ENCODE data around the gene PLEKHA6.
"Not testable (repeated sequence)": the region's sequence is repeated elsewhere in the genome, so short reads cannot be mapped to it uniquely, and the experiment has no call there.

PLEKHA6 gene

GRCh38 chr1:204242920-204243319, 116.8 kb downstream of the PLEKHA6 start:
- no peak for DNase-seq (ENCODE audit: low read depth in 2 of 2, low spot score in 1 of 2)

- no peak for DNase-seq (ENCODE audit: low read depth in 2 of 2, low spot score in 1 of 2)
Measured at GRCh38 chr1:204241914-204242313, 117.8 kb downstream of the PLEKHA6 start.

- DNase-seq (ENCODE audit: low read depth in 2 of 2, low spot score in 1 of 2): no peak
Measured at GRCh38 chr1:204241050-204241449, 118.7 kb downstream of the PLEKHA6 start.

GRCh38 chr1:204240233-204240632, 119.5 kb downstream of the PLEKHA6 start:
- no peak for DNase-seq (ENCODE audit: low read depth in 2 of 2, low spot score in 1 of 2)

- DNase-seq (ENCODE audit: low read depth in 2 of 2, low spot score in 1 of 2): not testable (repeated sequence)
Measured at GRCh38 chr1:204239401-204239800, 120.3 kb downstream of the PLEKHA6 start.

GRCh38 chr1:204238520-204238919, 121.2 kb downstream of the PLEKHA6 start:
- DNase-seq (ENCODE audit: low read depth in 2 of 2, low spot score in 1 of 2): not testable (repeated sequence)

GRCh38 chr1:204237515-204237914, 122.2 kb downstream of the PLEKHA6 start:
- DNase-seq (ENCODE audit: low read depth in 2 of 2, low spot score in 1 of 2): not testable (repeated sequence)

- DNase-seq (ENCODE audit: low read depth in 2 of 2, low spot score in 1 of 2): no peak
Measured at GRCh38 chr1:204232526-204232925, 127.2 kb downstream of the PLEKHA6 start.

- no peak for DNase-seq (ENCODE audit: low read depth in 2 of 2, low spot score in 1 of 2)
Measured at GRCh38 chr1:204230211-204230610, 129.5 kb downstream of the PLEKHA6 start.

GRCh38 chr1:204228896-204229295, 130.8 kb downstream of the PLEKHA6 start:
- no peak for DNase-seq (ENCODE audit: low read depth in 2 of 2, low spot score in 1 of 2)

- DNase-seq (ENCODE audit: low read depth in 2 of 2, low spot score in 1 of 2): no peak
Measured at GRCh38 chr1:204227996-204228785, 131.5 kb downstream of the PLEKHA6 start.

- no peak for DNase-seq (ENCODE audit: low read depth in 2 of 2, low spot score in 1 of 2)
Measured at GRCh38 chr1:204227351-204227750, 132.4 kb downstream of the PLEKHA6 start.

GRCh38 chr1:204225841-204226735, 133.6 kb downstream of the PLEKHA6 start:
- no peak for DNase-seq (ENCODE audit: low read depth in 2 of 2, low spot score in 1 of 2)

GRCh38 chr1:204224655-204225054, 135.1 kb downstream of the PLEKHA6 start:
- no peak for DNase-seq (ENCODE audit: low read depth in 2 of 2, low spot score in 1 of 2)

- no peak for DNase-seq (ENCODE audit: low read depth in 2 of 2, low spot score in 1 of 2)
Measured at GRCh38 chr1:204223129-204223860, 136.4 kb downstream of the PLEKHA6 start.

GRCh38 chr1:204222764-204223055, 137.0 kb downstream of the PLEKHA6 start:
- no peak for DNase-seq (ENCODE audit: low read depth in 2 of 2, low spot score in 1 of 2)

- no peak for DNase-seq (ENCODE audit: low read depth in 2 of 2, low spot score in 1 of 2)
Measured at GRCh38 chr1:204222006-204222763, 137.5 kb downstream of the PLEKHA6 start.

GRCh38 chr1:204221271-204221670, 138.5 kb downstream of the PLEKHA6 start:
- DNase-seq (ENCODE audit: low read depth in 2 of 2, low spot score in 1 of 2): no peak

GRCh38 chr1:204219971-204220616, 139.6 kb downstream of the PLEKHA6 start:
- DNase-seq (ENCODE audit: low read depth in 2 of 2, low spot score in 1 of 2): no peak

GRCh38 chr1:204218552-204218951, 141.2 kb downstream of the PLEKHA6 start:
- no peak for DNase-seq (ENCODE audit: low read depth in 2 of 2, low spot score in 1 of 2)

All from stimulated activated CD8-positive, alpha-beta memory T cell treated with anti-CD3 and anti-CD28 coated beads, Interleukin-4, amount 100 ng/mL, for 1 hour (primary cell).